ENCODE data around the gene MRPL44.

The MRPL44 gene

GRCh38 chr2:224011837-224012236 is 54.6 kb downstream of the MRPL44 start:
- Histone ChIP-seq H3K27me3 (ENCODE audit: insufficient read depth, low read length) (no peaks in the 10 kb centered on the region), H3K36me3 (ENCODE audit: insufficient read depth, low read length) (no peaks in the 10 kb centered on the region), H3K4me3 (ENCODE audit: low read length) (no peak overlapping the region), H3K4me1 (ENCODE audit: insufficient read depth, low read length) (no peaks in the 10 kb centered on the region), H2AFZ (ENCODE audit: low read depth, low read length) (no peak overlapping the region), H3K9me3 (ENCODE audit: low read length) (no peaks in the 10 kb centered on the region)

GRCh38 chr2:224014336-224014735 is 57.1 kb downstream of the MRPL44 start:
- no peaks in the 10 kb centered on the region for H3K9me3 ChIP-seq (ENCODE audit: low read length)
- H2AFZ ChIP-seq (ENCODE audit: low read depth, low read length) = no peak overlapping the region
- H3K27me3 ChIP-seq (ENCODE audit: insufficient read depth, low read length) = no peaks in the 10 kb centered on the region
- no peaks in the 10 kb centered on the region for H3K4me1 ChIP-seq (ENCODE audit: insufficient read depth, low read length)
- no peak overlapping the region for H3K4me3 ChIP-seq (ENCODE audit: low read length)
- no peaks in the 10 kb centered on the region for H3K36me3 ChIP-seq (ENCODE audit: insufficient read depth, low read length)

GRCh38 chr2:224016963-224017362 is 59.7 kb downstream of the MRPL44 start:
- H2AFZ ChIP-seq (ENCODE audit: low read depth, low read length) = no peak overlapping the region

More at GRCh38 chr2:224016963-224017362, 59.7 kb downstream of the MRPL44 start:
- Histone ChIP-seq H3K27me3 (ENCODE audit: insufficient read depth, low read length) (no peaks in the 10 kb centered on the region), H3K9me3 (ENCODE audit: low read length) (no peaks in the 10 kb centered on the region), H3K36me3 (ENCODE audit: insufficient read depth, low read length) (no peaks in the 10 kb centered on the region), H3K4me3 (ENCODE audit: low read length) (no peak overlapping the region), H3K4me1 (ENCODE audit: insufficient read depth, low read length) (no peaks in the 10 kb centered on the region)
